ENCODE measurements around the gene TFDP1.

The TFDP1 gene

DNA sequence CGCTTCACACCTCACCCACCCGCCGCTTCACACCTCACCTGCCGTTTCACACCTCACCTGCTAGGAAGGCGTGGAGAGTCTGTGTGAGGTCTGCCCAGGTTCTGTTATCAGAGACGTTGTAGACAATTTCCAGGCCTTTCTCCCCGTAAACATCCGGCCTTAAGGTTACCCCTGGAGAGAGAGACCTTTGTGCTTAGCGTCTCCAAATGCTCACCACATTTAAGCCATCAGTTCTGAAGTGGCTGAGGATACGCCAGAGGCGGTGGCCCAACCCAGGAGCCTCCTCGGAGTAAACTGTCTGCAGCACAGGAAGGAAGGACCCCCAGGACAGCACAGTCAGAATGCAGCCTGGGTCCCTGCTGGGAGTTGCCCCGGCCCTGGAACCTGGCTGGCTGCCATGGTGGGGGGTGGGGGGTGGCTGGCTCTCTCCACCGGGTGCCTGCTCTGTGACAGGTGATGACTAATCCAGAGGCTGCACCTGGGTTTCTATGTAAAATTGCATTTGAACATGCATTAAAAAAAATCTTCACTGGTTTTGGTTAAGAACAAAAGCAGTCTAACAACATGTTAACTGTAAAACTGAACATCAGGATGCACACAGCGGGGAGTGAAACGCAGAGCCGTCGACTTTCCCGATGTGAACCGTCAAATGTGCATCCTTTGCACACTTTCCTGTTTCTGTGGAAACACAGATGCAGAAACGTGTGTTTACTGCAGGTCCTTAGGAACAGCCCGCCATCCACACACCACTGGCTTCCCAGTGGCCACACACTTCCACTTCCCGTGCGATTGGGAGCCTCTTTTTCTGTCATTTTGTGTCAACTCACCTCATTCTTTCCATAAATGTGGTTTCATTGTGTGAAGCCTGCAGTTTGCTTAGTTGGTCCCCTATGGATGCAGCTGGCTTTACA, 69.0 kb downstream of the TFDP1 start:
- peak; percentile 6 for DNase-seq

DNA sequence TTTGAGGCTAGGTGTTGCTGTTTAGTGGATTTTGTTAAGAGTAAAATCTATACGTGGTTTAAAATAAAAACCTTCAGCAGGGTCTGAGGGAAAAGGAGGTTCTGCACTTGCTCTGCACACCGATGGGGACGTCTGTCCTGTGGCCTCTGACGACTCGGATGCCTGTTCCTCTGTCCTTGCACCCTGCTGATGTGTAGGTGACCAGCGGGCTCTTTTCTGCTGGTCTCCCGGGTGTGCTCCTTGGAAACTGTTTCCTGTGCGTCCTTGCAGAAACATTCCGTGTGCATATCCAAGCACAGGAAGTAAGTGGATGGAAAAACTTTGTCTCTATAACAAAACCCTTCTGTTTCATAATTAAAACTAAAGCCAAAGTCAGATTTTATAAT, 69.6 kb downstream of the TFDP1 start:
- no peak for DNase-seq

DNA sequence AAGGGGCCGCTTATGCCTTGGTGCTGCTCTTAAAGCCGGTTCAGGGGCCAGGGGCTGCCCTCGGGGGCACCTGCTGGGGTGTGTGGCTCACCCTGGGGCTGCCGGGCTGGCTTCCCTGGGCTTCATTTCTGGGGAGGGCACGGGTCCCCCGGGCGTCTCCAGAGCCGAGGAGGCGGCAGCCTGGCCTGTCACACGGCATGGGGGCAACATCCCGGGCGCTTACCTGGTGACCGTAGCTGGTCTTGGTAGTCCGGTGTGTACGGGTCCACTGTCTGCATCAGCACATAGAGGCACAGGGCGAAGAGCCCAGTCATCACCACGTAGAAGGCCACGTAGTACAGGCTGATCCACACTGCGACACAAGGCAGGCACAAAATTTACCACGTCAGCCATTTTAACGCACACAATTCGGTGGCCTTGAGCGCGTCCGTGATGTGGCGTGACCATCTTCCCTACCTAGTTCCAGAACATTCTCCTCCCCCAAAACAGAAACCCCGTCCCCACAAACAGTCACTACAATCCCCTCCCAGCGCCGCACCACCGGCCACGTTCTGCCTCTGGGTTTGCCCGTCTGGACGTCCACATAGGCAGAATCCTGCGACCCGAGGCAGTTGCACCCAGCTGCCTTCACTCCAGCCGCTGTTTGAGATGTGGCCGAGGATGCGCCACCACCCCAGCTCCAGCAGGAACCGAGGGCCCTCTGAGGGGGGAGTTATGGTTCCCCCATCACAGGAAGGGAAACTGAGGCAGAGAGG, 70.2 kb downstream of the TFDP1 start:
- DNase-seq, result no peak

DNA sequence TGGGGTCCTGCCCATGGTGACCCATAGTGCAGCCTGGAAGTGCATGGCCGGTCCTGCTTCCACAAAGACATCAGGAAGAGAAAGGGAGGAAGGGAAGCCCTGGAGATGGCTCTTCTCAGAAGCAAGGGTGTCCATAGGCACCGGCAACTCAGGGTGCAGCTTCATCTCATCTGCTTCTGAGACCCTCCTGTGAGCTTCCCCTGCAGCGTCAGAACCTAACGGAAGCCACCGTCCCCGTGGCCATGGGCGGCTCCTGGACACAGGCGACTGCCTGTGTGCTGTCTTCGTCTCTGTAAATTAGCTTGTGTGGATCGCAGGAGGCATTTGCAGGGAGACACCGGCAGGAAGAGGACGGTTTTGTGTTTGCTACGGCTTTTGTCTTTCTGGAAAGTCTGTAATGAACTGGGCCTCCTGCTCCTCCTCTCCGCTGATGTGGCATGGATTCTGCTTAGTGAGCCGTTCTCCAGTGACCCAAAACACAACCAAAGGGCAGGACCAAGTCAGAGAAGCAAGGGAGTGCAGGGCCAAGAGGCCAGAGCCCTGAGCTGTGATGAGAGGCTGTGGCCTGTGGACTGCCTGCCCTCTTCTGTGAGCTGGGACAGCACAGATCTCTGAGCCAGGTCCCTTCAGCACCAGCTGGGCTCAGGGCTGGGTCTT, 70.9 kb downstream of the TFDP1 start:
- no peak for DNase-seq

DNA sequence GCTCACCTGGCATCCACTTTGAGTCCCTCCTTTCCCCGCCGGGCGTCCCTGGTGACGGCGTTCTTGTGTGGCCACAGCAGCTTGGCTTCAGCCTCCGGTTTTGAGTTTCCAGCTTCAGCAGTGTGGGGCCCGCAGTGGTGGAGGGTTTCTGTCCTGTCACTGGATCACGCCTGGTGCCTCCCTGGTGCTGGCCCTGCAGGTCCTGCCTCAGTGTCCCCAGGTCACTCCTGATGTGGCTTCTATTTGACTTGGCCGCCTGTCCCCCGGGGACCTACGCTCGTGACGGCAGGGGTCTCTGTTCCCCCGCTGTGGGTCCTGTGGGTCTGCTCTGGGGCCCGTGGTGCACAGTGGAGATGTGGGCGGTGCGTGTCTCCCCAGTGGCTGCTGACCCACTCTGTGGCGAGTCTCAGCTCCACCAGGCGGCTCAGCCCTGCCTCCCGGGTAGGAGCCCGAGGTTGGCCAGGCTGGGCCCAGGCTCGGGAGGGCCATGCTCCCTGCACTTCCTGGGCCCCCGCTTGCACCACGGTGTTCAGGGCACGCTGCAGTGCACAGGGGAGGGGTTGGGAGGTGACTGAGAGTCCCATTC, 71.5 kb downstream of the TFDP1 start:
- DNase-seq, result no peak

DNA sequence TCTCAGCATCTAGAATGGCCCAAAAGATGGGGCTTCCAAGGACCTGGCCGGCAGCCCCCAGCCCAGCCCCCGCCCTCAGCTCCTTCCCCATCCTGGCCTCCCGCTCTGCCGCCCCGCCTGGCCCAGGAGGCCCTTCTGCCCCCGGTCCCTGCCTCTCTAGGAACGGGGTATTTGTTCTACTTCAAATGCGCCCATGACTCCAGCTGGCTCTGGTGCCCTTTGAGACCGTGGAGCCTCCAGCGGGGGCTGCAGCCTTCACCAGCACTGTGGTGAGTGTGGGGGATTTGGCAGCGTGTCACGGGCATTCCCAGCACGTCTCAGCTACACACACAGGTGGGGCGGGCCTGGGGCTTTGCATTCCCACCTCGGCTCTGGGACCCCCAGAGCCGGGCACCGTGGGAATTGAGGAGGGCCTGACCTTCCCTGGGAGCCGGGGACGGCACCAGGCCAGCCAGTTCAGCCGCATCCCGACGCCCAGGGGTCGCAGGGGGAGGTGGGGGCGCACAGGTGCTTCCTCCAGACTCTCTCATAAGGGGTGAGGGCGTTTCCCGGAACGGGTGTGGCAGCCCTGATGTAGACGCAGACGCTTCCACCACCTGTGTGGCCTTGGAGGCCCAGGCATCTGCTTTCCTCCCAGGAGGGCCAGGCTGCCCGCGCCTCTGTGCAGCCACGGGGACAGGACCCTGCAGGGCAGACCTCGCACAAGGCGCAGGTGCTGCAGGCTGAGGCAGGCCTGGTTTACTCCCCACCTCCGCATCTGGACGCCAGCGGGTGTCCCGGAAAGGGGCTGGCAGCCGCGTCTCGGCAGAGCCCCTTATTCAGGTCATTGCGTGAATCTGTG, 72.5 kb downstream of the TFDP1 start:
- no peak for DNase-seq

DNA sequence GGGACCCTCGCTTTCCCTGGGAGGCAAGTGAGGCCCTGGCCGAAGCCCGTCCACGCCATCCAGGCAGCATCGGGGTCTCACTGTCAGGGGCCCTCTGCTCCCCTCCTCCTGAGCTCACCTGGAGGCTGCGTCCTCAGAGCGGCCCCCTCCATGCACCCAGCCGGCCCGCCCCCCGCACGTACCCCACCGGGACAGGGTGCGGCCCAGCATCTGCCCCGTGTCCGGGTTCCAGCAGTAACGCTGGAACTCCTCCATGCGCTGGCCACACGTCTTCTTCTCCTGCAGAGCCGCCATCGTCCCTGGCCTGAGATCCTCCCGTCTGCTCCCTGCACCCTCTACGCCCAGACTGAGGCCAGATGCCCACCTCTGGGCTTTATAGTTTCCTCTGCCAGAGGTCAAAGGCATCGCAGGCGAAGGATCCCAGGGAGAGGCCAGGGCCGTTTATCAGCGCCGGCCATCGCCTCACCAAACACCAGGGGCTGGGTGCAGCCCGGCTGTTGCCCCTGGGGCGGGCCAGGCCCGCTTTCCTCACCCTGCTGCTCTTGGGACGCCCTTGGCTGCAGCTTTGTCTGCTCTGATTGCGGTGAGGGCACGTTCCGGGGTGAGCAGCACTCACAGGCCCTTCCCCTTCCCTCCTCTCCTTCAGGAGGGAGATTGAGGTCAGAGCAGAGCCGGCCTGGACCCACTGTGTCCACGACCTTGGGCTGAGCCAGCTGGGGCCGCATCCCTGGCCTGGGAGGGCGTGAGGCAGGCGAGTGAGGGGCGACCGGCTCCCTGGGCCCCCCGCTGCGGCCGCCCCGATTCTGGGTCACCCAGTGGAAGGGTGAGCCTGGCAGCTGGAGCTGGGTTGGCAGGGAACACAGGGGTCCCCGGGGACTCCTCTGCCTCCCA, 73.5 kb downstream of the TFDP1 start, which contains the start of gene ATP4B:
Gene ATP4B (minus strand): TSS at position 348 of the 891 bp plus-strand sequence. CDS start 54 bp downstream, at position 294.
- no peak for DNase-seq

DNA sequence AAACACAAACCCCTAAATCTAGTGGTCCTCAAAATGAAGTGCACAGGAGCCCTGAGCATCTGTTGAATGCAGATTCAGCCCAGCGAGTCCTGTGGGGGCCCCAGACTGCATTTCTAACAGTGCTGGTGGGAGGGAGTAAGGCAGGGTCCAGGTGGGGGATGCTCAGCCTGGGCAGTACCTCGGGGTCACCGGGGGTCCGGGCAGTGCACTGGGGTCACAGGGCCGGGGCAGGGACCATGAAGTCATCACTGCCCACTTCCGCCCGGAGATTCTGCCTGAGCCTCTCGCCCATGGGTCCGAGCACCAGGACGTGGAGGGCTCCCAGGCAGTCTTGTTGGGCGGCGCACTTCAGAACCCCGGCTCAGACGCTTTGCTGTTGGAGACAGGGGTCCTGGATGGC, 74.3 kb downstream of the TFDP1 start:
- DNase-seq, result no peak

DNA sequence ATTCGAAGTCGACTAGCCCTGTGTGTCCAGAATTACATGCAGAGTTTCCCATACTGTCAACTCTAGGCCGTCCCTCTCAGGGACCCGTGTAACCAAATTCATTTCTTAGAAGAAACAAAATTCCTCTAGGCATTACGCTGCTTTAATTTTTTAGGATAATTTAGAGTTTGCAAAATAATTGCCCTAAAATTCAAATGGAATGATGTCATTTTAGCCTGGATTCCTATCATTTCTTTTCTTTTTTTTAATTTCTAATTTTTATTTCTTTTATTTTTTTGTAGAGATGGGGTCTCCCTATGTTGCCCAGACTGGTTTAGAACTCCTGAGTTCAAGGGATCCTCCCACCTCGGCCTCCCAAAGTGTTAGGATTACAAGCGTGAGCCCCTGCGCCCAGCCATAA, 74.8 kb downstream of the TFDP1 start:
- DNase-seq, result no peak

DNA sequence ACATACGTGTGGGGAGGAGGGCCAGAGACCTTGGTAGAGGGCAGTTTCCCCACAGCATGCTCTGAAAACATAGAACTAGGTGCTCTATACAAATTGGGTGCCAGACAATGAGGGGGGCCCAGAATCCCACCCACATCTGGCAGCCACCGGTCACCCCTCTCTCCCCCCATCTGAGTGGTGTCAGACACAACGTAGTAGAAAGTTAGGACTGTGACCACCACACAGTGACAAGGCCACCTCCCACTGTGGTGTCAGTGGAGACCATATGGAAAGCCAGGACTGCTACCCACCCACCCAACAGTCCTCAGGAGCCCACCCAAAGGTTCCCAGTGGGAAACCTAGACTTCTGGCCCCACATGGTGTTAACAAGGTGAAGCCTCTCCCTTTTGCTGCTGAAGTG, 75.5 kb downstream of the TFDP1 start:
- DNase-seq, result no peak

DNA sequence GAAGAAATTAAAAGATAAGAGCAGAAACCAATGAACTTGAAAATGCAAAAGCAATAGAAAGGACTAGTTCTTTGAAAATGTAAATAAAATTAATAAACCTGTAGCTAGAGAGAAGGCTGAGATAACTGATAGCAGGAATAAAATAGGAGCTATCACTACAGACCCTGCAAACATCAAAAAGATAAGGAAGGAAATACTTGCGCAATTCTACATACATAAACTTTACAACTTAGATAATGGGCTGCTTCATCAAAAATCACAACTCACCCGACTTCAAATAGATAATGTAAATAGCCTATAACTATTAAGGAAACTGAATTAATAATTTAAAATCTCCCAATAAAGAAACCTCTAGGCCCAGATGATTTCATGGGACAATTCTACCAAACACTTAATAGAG, 77.0 kb downstream of the TFDP1 start:
- DNase-seq, result no peak

DNA sequence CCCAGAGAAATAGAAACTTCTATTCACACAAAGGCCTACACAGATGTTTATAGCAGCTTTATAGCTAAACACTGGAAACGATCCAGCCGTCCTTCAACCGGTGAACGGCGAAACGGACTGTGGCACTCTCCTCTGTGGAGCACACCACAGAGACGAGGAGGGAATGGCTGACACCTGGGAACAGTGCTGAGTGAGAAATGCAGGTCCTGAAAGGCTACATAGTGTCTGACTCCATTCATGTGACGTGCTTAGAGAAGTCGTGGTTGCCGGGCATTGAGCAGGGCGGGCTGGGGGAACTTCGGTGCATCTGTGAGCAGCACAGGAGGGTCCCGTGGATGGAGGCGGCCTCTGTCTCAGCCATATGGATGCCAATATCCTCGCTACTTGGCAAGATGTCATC, 79.4 kb downstream of the TFDP1 start:
- DNase-seq, result no peak

DNA sequence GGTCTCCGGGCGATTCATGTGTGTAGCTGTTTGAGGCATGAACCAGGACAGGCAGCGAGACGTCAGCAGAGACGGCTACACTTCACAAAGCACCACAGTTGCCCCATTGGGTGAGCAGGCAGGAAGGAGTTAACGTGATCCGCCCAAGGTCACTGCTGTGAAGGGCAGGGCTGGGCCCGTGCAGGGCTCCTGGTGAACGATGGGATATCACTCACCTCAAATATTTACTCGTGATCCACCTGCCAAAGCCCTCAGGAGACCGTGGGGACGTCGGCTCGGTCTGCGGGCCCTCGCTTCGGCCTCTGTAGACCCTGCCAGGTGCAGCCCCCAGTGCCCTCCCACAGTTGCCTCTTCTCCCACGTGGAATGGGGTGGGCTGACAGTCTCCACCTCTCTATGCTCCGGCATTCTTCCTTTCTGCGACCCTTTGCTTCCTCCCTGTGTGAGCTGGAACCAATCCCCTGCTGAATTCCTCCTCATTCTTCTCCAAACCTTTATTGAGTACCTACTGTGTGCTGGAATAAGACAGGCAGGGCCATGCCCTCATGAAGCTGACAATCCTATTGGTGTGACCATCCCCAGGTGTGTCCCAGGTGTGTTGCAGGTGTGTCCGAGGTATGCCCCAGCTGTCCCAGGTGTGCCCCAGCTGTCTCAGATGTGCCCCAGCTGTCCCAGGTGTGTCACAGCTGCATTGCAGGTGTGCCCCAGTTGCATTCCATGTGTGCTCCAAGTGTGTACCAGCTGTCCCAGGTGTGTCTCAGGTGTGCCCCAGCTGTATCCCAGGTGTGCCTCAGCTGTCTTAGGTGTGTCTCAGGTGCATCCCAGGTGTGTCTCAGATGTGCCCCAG, 80.4 kb downstream of the TFDP1 start:
- DNase-seq, result no peak

DNA sequence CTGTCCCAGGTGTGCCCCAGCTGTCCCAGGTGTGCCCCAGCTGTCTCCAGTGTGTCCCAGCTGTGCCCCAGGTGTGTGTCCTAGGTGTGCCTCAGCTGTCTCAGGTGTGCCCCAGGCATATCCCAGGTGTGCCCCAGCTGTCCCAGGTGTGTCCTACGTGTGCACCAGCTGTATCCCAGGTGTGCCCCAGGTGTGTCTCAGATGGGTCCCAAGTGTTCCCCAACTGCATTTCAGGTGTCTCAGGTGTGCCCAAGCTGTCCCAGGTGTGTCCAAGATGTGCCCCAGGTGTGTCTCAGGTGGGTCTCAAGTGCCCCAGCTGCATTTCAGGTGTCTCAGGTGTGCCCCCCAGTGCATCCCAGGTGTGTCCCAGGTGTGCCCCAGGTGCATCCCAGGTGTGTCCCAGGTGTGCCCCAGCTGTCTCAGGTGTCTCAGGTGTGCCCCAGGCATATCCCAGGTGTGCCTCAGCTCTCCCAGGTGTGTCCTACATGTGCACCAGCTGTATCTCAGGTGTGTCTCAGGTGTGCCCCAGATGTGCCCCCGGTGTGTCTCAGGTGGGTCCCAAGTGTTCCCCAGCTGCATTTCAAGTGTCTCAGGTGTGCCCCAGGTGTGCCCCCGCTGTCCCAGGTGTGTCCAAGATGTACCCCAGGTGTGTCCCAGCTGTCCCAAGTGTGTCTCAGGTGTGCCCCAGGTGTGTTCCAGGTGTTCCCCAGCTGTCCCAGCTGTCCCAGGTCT, 81.2 kb downstream of the TFDP1 start:
- no peak for DNase-seq

DNA sequence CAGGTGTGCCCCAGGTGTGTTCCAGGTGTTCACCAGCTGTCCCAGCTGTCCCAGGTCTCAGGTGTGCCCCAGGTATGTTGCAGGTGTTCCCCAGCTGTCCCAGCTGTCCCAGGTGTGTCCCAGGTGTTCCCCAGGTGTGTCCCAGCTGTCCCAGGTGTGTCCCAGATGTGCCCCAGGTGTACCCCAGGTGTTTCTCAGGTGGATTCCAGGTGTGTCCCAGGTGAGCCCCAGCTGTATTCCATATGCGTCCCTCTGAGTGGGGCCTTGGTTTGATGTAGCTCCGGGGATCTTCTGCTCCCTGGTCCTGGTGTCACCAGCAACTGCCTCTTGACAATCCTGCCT, 81.7 kb downstream of the TFDP1 start:
- no peak for DNase-seq

DNA sequence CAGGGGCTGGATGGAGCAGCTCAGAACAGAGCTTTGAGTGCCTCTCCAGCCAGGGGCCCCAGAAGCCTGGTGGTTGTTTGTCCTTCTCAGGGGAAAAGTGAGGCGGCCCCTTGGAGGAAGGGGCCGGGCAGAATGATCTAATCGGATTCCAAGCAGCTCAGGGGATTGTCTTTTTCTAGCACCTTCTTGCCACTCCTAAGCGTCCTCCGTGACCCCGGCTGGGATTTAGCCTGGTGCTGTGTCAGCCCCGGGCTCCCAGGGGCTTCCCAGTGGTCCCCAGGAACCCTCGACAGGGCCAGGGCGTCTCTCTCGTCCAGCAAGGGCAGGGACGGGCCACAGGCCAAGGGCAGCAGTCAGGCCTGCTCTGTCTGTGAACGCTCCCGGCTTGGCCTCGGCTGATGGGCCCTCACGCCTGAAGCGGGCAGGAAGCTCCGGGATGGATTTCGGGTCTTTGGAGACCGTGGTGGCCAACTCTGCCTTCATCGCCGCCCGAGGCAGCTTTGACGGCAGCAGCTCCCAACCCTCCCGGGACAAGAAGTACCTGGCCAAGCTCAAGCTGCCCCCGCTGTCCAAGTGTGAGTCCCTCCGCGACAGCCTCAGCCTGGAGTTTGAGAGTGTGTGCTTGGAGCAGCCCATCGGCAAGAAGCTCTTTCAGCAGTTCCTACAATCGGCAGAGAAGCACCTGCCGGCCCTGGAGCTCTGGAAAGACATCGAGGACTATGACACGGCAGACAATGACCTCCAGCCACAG, 82.6 kb downstream of the TFDP1 start, which contains the start of gene GRK1:
Gene GRK1 (plus strand): TSS at position 269 of the 751 bp plus-strand sequence. CDS start 168 bp downstream, at position 437.
- no peak for DNase-seq

DNA sequence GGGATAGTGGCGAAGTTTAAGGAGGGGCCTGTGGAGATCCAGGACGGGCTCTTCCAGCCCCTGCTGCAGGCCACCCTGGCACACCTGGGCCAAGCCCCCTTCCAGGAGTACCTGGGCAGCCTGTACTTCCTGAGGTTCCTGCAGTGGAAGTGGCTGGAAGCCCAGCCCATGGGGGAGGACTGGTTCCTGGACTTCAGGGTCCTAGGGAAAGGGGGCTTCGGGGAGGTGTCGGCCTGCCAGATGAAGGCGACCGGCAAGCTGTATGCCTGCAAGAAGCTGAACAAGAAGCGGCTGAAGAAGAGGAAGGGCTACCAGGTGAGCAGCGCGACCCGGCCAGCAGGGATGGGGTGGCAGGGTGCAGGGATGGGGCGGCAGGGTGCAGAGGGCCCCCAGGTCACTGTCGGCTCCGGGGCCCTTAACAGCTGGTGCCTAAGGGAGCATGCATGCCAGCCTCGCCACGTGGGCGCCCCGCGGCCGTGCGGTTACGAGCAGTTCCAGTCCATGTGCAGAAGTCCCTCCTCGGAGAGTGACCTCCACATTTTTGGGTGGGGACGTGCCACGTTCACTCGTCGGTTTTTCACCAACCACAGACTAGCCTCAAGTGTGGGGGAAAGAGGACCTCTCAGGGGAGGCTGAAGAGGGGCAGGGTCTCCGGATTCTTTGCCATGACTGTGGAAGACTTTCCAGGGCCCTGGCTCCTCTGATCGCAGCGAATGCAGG, 83.4 kb downstream of the TFDP1 start:
- no peak for DNase-seq

DNA sequence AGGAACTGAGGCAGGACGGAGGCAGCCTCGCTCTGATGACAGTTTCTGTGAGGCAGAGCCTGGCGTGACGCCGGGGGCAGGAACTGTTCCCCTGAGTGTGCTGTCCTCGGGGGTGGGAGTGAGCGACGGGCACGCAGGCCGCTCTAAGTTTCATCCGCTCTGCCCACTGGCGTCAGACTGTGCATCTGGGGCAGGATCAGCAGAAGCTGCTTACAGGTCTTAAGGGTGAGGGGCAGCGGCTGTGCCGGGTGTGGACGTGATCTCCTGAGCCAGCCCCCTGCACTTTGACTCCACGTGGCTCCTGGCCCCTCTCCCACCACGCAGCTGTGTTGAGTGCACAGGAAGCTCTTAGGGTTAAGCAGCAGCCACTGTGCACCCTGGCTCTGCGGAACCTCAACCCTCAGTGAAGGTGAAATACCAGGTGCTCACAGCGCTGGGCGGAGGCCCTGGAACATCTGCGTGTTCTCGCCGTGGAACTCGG, 84.0 kb downstream of the TFDP1 start:
- no peak for DNase-seq
